LNCAP (cell line): ENCODE results near the gene EXD3.

Experiments used
- CTCF ChIP-seq: fragments of 450-650 bp; IDR thresholded peaks from 2 replicates; pipeline ENCODE4 v1.5.1; 2017; ENCODE audit warnings: mild to moderate bottlenecking

The EXD3 gene

GRCh38 chr9:137270929-137271695, 151.8 kb downstream of the EXD3 start:
- no peak for TF ChIP-seq CTCF

- TF ChIP-seq CTCF = no peak
Measured at GRCh38 chr9:137269231-137269772, 153.7 kb downstream of the EXD3 start.

GRCh38 chr9:137268538-137269201, 154.3 kb downstream of the EXD3 start:
- no peak for TF ChIP-seq CTCF

GRCh38 chr9:137267933-137268355, 155.0 kb downstream of the EXD3 start:
- no peak for TF ChIP-seq CTCF

- no peak for TF ChIP-seq CTCF
Measured at GRCh38 chr9:137266585-137267453, 156.1 kb downstream of the EXD3 start.

- no peak for TF ChIP-seq CTCF
Measured at GRCh38 chr9:137266162-137266527, 156.8 kb downstream of the EXD3 start.

- TF ChIP-seq CTCF = no peak
Measured at GRCh38 chr9:137265496-137266161, 157.3 kb downstream of the EXD3 start.
